Measurements from ENCODE around the gene DPP3.

DNA sequence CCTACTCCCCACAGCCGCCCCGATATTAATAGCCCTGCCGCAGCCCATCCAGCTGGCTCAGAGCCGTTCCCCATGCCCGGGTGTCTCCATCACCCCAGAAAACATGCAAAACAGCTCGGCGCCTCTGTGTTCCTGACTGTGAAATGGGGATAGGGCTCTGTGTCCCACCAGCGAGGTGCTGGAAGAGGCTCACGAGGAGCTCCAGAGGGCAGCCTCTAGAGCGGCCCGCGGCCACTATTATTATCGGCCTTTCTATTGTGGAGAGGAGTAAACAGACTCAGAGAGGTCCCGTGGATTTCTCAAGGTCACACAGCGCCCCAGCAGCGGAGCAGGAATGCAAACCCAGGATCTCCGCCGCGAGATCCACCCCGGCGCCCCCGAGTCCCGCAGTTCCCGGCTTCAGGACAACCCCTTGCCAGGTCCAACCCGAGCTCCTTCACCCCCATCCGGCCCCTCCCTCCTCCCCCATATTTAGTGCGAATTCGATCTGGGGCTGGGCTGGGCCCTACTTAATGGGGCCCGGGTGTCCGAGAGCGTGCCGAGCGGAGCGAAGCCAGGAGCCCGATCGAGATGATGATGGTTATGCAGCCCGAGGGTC, 66.2 kb downstream of the DPP3 start, which contains the start of gene ACTN3:
- TF ChIP-seq, protein P1, sequence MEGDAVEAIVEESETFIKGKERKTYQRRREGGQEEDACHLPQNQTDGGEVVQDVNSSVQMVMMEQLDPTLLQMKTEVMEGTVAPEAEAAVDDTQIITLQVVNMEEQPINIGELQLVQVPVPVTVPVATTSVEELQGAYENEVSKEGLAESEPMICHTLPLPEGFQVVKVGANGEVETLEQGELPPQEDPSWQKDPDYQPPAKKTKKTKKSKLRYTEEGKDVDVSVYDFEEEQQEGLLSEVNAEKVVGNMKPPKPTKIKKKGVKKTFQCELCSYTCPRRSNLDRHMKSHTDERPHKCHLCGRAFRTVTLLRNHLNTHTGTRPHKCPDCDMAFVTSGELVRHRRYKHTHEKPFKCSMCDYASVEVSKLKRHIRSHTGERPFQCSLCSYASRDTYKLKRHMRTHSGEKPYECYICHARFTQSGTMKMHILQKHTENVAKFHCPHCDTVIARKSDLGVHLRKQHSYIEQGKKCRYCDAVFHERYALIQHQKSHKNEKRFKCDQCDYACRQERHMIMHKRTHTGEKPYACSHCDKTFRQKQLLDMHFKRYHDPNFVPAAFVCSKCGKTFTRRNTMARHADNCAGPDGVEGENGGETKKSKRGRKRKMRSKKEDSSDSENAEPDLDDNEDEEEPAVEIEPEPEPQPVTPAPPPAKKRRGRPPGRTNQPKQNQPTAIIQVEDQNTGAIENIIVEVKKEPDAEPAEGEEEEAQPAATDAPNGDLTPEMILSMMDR (conservative IDR thresholded peaks at IDR 0.05; ENCODE audit: low read depth, low read length) = no peak
- TF ChIP-seq EZH2 (IDR thresholded peaks at IDR 0.05; ENCODE audit: borderline replicate concordance, low read depth, low read length, poor library complexity, severe bottlenecking) = no peak
